HG03571 (cell line): ENCODE data around the gene BPIFB1.

ENCODE experiments used
- ATAC-seq: cut with Tn5 transposase; IDR thresholded peaks from one replicate; pipeline ENCODE4 v1.9.1; 2021; ENCODE audit not compliant: unreplicated experiment

The BPIFB1 gene

GRCh38 chr20:33291830-33292355 is 8.9 kb downstream of the BPIFB1 start:
- no peak for ATAC-seq

- no peak for ATAC-seq
These were observed 13.2 kb downstream of the BPIFB1 start for GRCh38 chr20:33296206-33296605.

GRCh38 chr20:33298391-33298790 is 15.4 kb downstream of the BPIFB1 start:
- ATAC-seq, result no peak

GRCh38 chr20:33299111-33299603 is 16.1 kb downstream of the BPIFB1 start:
- no peak for ATAC-seq

GRCh38 chr20:33301192-33301930 is 18.3 kb downstream of the BPIFB1 start:
- no peak for ATAC-seq

- no peak for ATAC-seq
These were observed 20.6 kb downstream of the BPIFB1 start for GRCh38 chr20:33303595-33303994.

GRCh38 chr20:33304046-33304445 is 21.0 kb downstream of the BPIFB1 start:
- ATAC-seq, result no peak

GRCh38 chr20:33305589-33306057 is 22.6 kb downstream of the BPIFB1 start:
- no peak for ATAC-seq

GRCh38 chr20:33306228-33306627 is 23.2 kb downstream of the BPIFB1 start:
- no peak for ATAC-seq

- no peak for ATAC-seq
These were observed 23.8 kb downstream of the BPIFB1 start for GRCh38 chr20:33306807-33307206.

- no peak for ATAC-seq
These were observed 25.7 kb downstream of the BPIFB1 start for GRCh38 chr20:33308668-33309067.

- no peak for ATAC-seq
These were observed 26.6 kb downstream of the BPIFB1 start for GRCh38 chr20:33309631-33310030.

GRCh38 chr20:33310327-33310899 is 27.4 kb downstream of the BPIFB1 start:
- no peak for ATAC-seq

GRCh38 chr20:33311011-33311410 is 28.0 kb downstream of the BPIFB1 start:
- ATAC-seq, result no peak

- no peak for ATAC-seq
These were observed 29.0 kb downstream of the BPIFB1 start for GRCh38 chr20:33311996-33312395.

GRCh38 chr20:33312583-33312982 is 29.6 kb downstream of the BPIFB1 start:
- ATAC-seq, result no peak

GRCh38 chr20:33313686-33314314 is 30.8 kb downstream of the BPIFB1 start:
- ATAC-seq, result no peak

GRCh38 chr20:33316343-33316742 is 33.3 kb downstream of the BPIFB1 start:
- ATAC-seq, result no peak

- ATAC-seq, result no peak
These were observed 33.9 kb downstream of the BPIFB1 start for GRCh38 chr20:33316958-33317357.

- ATAC-seq, result no peak
These were observed 34.5 kb downstream of the BPIFB1 start for GRCh38 chr20:33317424-33318095.

GRCh38 chr20:33318096-33318429 is 35.0 kb downstream of the BPIFB1 start:
- no peak for ATAC-seq
